K562 (cell line): ENCODE measurements around the gene TSPAN1. TPM values are rescaled to one million over a fixed set of nuclear protein-coding genes. Genes with fewer than 3 reads are reported as not detected.

Experiments
- MXI1 ChIP-seq: IDR thresholded peaks from 2 replicates; pipeline ENCODE4 v1.6.1; 2011; ENCODE audit warnings: low read depth, mild to moderate bottlenecking, improper control_type of control experiment, low read length
- RBM22 ChIP-seq: fragments of 200-400 bp; formaldehyde crosslinking; IDR thresholded peaks from 2 replicates; pipeline ENCODE4 v1.6.1; 2018; ENCODE audit warnings: low read length, low read depth; ENCODE audit not compliant: poor library complexity, severe bottlenecking
- TEAD1 ChIP-seq, 2 experiments: fragments of 450-650 bp in 1 of 2; sonication (generic) in 1 of 2; formaldehyde crosslinking; IDR thresholded peaks; 2 replicates each; pipeline versions ENCODE4 v1.4.0 to v1.8.0; 2020 to 2022; ENCODE audit warnings: mild to moderate bottlenecking in 2 of 2, missing genetic modification reagents in 1 of 2
- U2AF2 ChIP-seq: fragments of 200-400 bp; formaldehyde crosslinking; optimal IDR thresholded peaks from 2 replicates; pipeline ENCODE3; 2017; ENCODE audit warnings: low read depth, mild to moderate bottlenecking, low read length
- ZNF212 ChIP-seq: fragments of 450-650 bp; formaldehyde crosslinking; IDR thresholded peaks from 2 replicates; pipeline ENCODE4 v1.4.0; 2020; ENCODE audit warnings: mild to moderate bottlenecking
- ZNF239 ChIP-seq: fragments of 250-450 bp; sonication (Bioruptor Pico); IDR thresholded peaks from 2 replicates; pipeline ENCODE4 v1.4.0; 2020; ENCODE audit warnings: mild to moderate bottlenecking
- ZNF436 ChIP-seq: fragments of 250-450, 450-650 bp; sonication (Bioruptor Pico); formaldehyde crosslinking; IDR thresholded peaks from 2 replicates; pipeline ENCODE4 v1.7.0; 2020; ENCODE audit warnings: mild to moderate bottlenecking
- ZNF551 ChIP-seq: fragments of 250-450 bp; sonication (Bioruptor Pico); IDR thresholded peaks from 2 replicates; pipeline ENCODE4 v1.5.0; 2021; ENCODE audit warnings: mild to moderate bottlenecking, moderate library complexity
- ZNF668 ChIP-seq: fragments of 250-450 bp; sonication (Bioruptor Pico); IDR thresholded peaks from 2 replicates; pipeline ENCODE4 v1.8.0; 2022; ENCODE audit warnings: mild to moderate bottlenecking, inconsistent platforms
- ZNF76 ChIP-seq: fragments of 250-450 bp; sonication (Bioruptor Pico); IDR thresholded peaks from 2 replicates; pipeline ENCODE4 v1.4.0; 2020; ENCODE audit warnings: mild to moderate bottlenecking, moderate library complexity, borderline replicate concordance
- polyA plus RNA-seq, 8 experiments: library from polyadenylated mRNA; depleted of rRNA in 4 of 8; stranded (reverse) in 5 of 8; unstranded in 3 of 8; fragments of >200 nt; fragmentation: Nextera tagmentation in 2 of 8; fragmentation: Illumina TruSeq in 1 of 8; extraction: Ambion mirVana in 2 of 8; extraction: Trizol in 1 of 8; gene quantifications; 2 replicates each; pipeline versions ENCODE4 v1.2.1 to v1.2.3, GENCODE V29; 2011 to 2014; ENCODE audit warnings: inconsistent platforms in 1 of 8, missing spikeins in 1 of 8
- total RNA-seq, 7 experiments: library from RNA; depleted of rRNA in 6 of 7; stranded (reverse); fragments of >200 nt in 6 of 7; fragmentation: Illumina TruSeq in 2 of 7; extraction: Trizol in 2 of 7; gene quantifications; 2 replicates each; pipeline versions ENCODE4 v1.2.1 to v1.2.3, GENCODE V29; 2011 to 2021; ENCODE audit warnings: low replicate concordance in 1 of 7
- TF ChIP-seq, protein P1 (sequence below): sonication (generic); formaldehyde crosslinking; IDR thresholded peaks from 2 replicates; pipeline ENCODE4 v1.8.0; 2022; ENCODE audit warnings: missing genetic modification reagents, mild to moderate bottlenecking, borderline replicate concordance
- TF ChIP-seq, protein P2 (sequence below), 2 experiments: fragments of 450-650 bp; formaldehyde crosslinking in 1 of 2; IDR thresholded peaks; 2 replicates each; pipeline versions ENCODE4 v1.4.0 to v1.6.1; 2014 to 2020; ENCODE audit warnings: mild to moderate bottlenecking in 2 of 2, borderline replicate concordance in 1 of 2, low read depth in 1 of 2
- TF ChIP-seq, protein P3 (sequence below): fragments of 150-350 bp; conservative IDR thresholded peaks from 2 replicates; pipeline ENCODE4 v1.6.1; 2014; ENCODE audit warnings: low read length

TSPAN1 gene
- total and polyA plus RNA-seq, 9 of the 15 experiments (the other 6 are each of a cell fraction or from before 2014, with no cell fraction given): 0.58 TPM; not detected in 8

DNA sequence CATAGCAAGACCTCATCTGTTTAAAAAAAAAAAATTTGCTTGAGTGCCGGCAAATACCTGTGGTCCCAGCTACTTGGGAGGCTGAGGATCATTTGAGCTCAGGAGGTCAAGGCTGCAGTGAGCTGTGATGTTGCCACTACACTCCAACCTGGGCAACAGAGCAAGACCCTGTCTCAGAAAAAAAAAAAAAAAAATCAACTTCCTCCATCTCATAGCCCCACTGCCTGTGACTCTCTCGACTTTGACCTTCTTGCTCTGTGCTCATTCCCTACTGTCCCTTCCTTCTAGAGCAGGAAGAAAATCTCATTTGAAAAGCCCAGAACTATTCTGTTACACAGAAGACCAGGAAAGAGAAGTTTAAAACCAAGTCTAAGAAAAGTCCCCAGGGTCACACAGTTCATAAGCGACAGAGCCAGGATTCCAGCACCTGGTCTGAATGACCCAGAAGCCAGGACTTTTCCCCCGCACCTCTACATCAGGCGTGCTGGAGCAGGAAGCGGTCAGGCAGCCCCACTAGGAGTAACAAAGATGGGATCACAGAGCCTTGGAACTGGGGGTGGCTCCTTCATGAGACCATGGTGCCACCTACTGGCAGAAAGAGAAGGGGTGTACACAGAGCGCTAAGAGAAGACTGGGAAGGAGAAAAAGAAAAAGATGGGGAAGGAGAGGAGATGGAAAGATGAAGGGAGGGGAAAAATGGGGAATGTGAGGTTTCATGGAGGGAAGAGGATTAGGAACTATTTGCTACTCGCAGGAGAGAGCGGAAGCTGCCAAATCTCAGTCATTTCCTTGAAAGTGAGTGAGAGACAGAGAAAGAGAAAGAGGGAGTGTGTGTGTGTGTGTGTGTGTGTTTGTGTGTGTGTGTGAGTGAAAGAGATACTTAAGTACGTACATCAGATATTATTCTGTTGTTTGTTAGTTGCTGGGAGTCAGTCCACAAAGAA is 4.5 kb downstream of the TSPAN1 start (continued):
- TF ChIP-seq, protein P1, sequence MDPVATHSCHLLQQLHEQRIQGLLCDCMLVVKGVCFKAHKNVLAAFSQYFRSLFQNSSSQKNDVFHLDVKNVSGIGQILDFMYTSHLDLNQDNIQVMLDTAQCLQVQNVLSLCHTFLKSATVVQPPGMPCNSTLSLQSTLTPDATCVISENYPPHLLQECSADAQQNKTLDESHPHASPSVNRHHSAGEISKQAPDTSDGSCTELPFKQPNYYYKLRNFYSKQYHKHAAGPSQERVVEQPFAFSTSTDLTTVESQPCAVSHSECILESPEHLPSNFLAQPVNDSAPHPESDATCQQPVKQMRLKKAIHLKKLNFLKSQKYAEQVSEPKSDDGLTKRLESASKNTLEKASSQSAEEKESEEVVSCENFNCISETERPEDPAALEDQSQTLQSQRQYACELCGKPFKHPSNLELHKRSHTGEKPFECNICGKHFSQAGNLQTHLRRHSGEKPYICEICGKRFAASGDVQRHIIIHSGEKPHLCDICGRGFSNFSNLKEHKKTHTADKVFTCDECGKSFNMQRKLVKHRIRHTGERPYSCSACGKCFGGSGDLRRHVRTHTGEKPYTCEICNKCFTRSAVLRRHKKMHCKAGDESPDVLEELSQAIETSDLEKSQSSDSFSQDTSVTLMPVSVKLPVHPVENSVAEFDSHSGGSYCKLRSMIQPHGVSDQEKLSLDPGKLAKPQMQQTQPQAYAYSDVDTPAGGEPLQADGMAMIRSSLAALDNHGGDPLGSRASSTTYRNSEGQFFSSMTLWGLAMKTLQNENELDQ (CRISPR knock-in tag): no peak
- no peak for TF ChIP-seq ZNF668 (CRISPR knock-in tag)
- TF ChIP-seq ZNF76: no peak
- no peak for TF ChIP-seq TEAD1 (CRISPR knock-in tag; IDR thresholded peaks at IDR 0.05)
- TF ChIP-seq ZNF212: no peak
- TF ChIP-seq MXI1: no peak
- no peak for TF ChIP-seq ZNF551
- no peak; the same call in 1 of the 2 replicates for TF ChIP-seq ZNF436 (CRISPR knock-in tag)
- TF ChIP-seq RBM22: no peak
- TF ChIP-seq, protein P2, sequence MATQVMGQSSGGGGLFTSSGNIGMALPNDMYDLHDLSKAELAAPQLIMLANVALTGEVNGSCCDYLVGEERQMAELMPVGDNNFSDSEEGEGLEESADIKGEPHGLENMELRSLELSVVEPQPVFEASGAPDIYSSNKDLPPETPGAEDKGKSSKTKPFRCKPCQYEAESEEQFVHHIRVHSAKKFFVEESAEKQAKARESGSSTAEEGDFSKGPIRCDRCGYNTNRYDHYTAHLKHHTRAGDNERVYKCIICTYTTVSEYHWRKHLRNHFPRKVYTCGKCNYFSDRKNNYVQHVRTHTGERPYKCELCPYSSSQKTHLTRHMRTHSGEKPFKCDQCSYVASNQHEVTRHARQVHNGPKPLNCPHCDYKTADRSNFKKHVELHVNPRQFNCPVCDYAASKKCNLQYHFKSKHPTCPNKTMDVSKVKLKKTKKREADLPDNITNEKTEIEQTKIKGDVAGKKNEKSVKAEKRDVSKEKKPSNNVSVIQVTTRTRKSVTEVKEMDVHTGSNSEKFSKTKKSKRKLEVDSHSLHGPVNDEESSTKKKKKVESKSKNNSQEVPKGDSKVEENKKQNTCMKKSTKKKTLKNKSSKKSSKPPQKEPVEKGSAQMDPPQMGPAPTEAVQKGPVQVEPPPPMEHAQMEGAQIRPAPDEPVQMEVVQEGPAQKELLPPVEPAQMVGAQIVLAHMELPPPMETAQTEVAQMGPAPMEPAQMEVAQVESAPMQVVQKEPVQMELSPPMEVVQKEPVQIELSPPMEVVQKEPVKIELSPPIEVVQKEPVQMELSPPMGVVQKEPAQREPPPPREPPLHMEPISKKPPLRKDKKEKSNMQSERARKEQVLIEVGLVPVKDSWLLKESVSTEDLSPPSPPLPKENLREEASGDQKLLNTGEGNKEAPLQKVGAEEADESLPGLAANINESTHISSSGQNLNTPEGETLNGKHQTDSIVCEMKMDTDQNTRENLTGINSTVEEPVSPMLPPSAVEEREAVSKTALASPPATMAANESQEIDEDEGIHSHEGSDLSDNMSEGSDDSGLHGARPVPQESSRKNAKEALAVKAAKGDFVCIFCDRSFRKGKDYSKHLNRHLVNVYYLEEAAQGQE (IDR thresholded peaks at IDR 0.05; ENCODE audit: borderline replicate concordance): peak; percentile 95
- TF ChIP-seq, protein P2 (CRISPR knock-in tag; IDR thresholded peaks at IDR 0.05; ENCODE audit: low read depth): no peak
- no peak for TF ChIP-seq U2AF2
- TF ChIP-seq, protein P3, sequence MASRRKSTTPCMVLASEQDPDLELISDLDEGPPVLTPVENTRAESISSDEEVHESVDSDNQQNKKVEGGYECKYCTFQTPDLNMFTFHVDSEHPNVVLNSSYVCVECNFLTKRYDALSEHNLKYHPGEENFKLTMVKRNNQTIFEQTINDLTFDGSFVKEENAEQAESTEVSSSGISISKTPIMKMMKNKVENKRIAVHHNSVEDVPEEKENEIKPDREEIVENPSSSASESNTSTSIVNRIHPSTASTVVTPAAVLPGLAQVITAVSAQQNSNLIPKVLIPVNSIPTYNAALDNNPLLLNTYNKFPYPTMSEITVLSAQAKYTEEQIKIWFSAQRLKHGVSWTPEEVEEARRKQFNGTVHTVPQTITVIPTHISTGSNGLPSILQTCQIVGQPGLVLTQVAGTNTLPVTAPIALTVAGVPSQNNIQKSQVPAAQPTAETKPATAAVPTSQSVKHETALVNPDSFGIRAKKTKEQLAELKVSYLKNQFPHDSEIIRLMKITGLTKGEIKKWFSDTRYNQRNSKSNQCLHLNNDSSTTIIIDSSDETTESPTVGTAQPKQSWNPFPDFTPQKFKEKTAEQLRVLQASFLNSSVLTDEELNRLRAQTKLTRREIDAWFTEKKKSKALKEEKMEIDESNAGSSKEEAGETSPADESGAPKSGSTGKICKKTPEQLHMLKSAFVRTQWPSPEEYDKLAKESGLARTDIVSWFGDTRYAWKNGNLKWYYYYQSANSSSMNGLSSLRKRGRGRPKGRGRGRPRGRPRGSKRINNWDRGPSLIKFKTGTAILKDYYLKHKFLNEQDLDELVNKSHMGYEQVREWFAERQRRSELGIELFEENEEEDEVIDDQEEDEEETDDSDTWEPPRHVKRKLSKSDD: no peak
- TF ChIP-seq ZNF239: no peak
